ENCODE measurements around the gene USP38.
"Not testable (repeated sequence)": the region's sequence is repeated elsewhere in the genome, so short reads cannot be mapped to it uniquely, and the experiment has no call there.

GRCh38 chr4:143237195-143237594 lies 52.5 kb downstream of the USP38 start:
- TF ChIP-seq, protein P1, sequence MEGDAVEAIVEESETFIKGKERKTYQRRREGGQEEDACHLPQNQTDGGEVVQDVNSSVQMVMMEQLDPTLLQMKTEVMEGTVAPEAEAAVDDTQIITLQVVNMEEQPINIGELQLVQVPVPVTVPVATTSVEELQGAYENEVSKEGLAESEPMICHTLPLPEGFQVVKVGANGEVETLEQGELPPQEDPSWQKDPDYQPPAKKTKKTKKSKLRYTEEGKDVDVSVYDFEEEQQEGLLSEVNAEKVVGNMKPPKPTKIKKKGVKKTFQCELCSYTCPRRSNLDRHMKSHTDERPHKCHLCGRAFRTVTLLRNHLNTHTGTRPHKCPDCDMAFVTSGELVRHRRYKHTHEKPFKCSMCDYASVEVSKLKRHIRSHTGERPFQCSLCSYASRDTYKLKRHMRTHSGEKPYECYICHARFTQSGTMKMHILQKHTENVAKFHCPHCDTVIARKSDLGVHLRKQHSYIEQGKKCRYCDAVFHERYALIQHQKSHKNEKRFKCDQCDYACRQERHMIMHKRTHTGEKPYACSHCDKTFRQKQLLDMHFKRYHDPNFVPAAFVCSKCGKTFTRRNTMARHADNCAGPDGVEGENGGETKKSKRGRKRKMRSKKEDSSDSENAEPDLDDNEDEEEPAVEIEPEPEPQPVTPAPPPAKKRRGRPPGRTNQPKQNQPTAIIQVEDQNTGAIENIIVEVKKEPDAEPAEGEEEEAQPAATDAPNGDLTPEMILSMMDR (IDR thresholded peaks at IDR 0.05): not testable (repeated sequence)
- not testable (repeated sequence) for TF ChIP-seq POLR2A (IDR thresholded peaks at IDR 0.05)
